K562 (cell line): ENCODE measurements around the gene DHX40. TPM values are rescaled to one million over a fixed set of nuclear protein-coding genes. Genes with fewer than 3 reads are reported as not detected.

Source experiments
- HDAC1 ChIP-seq, 2 experiments: fragments of 450-650 bp; IDR thresholded peaks; 2 replicates each; pipeline ENCODE4 v1.6.1; 2016 to 2017; ENCODE audit warnings: inconsistent platforms in 1 of 2, mild to moderate bottlenecking in 1 of 2, moderate library complexity in 1 of 2
- KDM4B ChIP-seq, 2 experiments: fragments of 450-650 bp in 1 of 2; sonication (generic) in 1 of 2; IDR thresholded peaks; 2 replicates each; pipeline ENCODE4 v1.6.1; 2016 to 2017; ENCODE audit warnings: borderline replicate concordance in 2 of 2, antibody characterized with exemption in 1 of 2, low read depth in 1 of 2, mild to moderate bottlenecking in 1 of 2
- KLF6 ChIP-seq: fragments of 250-450 bp; sonication (Bioruptor Pico); IDR thresholded peaks from 2 replicates; pipeline ENCODE4 v1.4.0; 2020; ENCODE audit warnings: mild to moderate bottlenecking, moderate library complexity, borderline replicate concordance
- POLR3A ChIP-seq: IDR thresholded peaks from 2 replicates; pipeline ENCODE4 v1.6.1; 2011; ENCODE audit warnings: borderline replicate concordance, mild to moderate bottlenecking, moderate library complexity; ENCODE audit not compliant: insufficient read length, insufficient read depth; ENCODE audit errors: extremely low read depth
- RBM34 ChIP-seq: fragments of 200-400 bp; formaldehyde crosslinking; IDR thresholded peaks from 2 replicates; pipeline ENCODE4 v1.6.1; 2018; ENCODE audit warnings: low read length, borderline replicate concordance; ENCODE audit not compliant: insufficient read depth
- ZNF212 ChIP-seq: fragments of 450-650 bp; formaldehyde crosslinking; IDR thresholded peaks from 2 replicates; pipeline ENCODE4 v1.4.0; 2020; ENCODE audit warnings: mild to moderate bottlenecking
- ZNF347 ChIP-seq: fragments of 450-650 bp; formaldehyde crosslinking; IDR thresholded peaks from 2 replicates; pipeline ENCODE4 v1.4.0; 2020; ENCODE audit warnings: low read depth, mild to moderate bottlenecking, moderate library complexity
- ZNF717 ChIP-seq: fragments of 250-450 bp; sonication (Bioruptor Pico); IDR thresholded peaks from 2 replicates; pipeline ENCODE4 v1.5.0; 2021
- polyA plus RNA-seq, 8 experiments: library from polyadenylated mRNA; depleted of rRNA in 4 of 8; stranded (reverse) in 5 of 8; unstranded in 3 of 8; fragments of >200 nt; fragmentation: Nextera tagmentation in 2 of 8; fragmentation: Illumina TruSeq in 1 of 8; extraction: Ambion mirVana in 2 of 8; extraction: Trizol in 1 of 8; gene quantifications; 2 replicates each; pipeline versions ENCODE4 v1.2.1 to v1.2.3, GENCODE V29; 2011 to 2014; ENCODE audit warnings: inconsistent platforms in 1 of 8, missing spikeins in 1 of 8
- total RNA-seq, 7 experiments: library from RNA; depleted of rRNA in 6 of 7; stranded (reverse); fragments of >200 nt in 6 of 7; fragmentation: Illumina TruSeq in 2 of 7; extraction: Trizol in 2 of 7; gene quantifications; 2 replicates each; pipeline versions ENCODE4 v1.2.1 to v1.2.3, GENCODE V29; 2011 to 2021; ENCODE audit warnings: low replicate concordance in 1 of 7
- TF ChIP-seq, protein P1 (sequence below): fragments of 450-650 bp; formaldehyde crosslinking; IDR thresholded peaks from 2 replicates; pipeline ENCODE4 v1.4.0; 2020; ENCODE audit warnings: mild to moderate bottlenecking, moderate library complexity
- TF ChIP-seq, protein P2 (sequence below): fragments of 250-450 bp; sonication (Bioruptor Pico); IDR thresholded peaks from 2 replicates; pipeline ENCODE4 v1.8.0; 2021; ENCODE audit warnings: moderate library complexity, mild to moderate bottlenecking, inconsistent platforms
- TF ChIP-seq, protein P3 (sequence below): fragments of 200-800 bp; sonication (Bioruptor generic); IDR thresholded peaks from 2 replicates; pipeline ENCODE4 v1.6.1; 2016; ENCODE audit warnings: missing genetic modification characterization, missing compliant biosample characterization
- TF ChIP-seq, protein P4 (sequence below): fragments of 250-450 bp; sonication (Bioruptor Pico); IDR thresholded peaks from 2 replicates; pipeline ENCODE4 v1.8.0; 2022; ENCODE audit warnings: moderate library complexity, mild to moderate bottlenecking, inconsistent platforms
- TF ChIP-seq, protein P5 (sequence below), 2 experiments: IDR thresholded peaks in 1 of 2; conservative IDR thresholded peaks in 1 of 2; 2 replicates each; pipeline ENCODE4 v1.6.1; 2016; ENCODE audit warnings: low read depth in 2 of 2, mild to moderate bottlenecking in 1 of 2, missing compliant biosample characterization in 1 of 2, missing genetic modification characterization in 1 of 2, moderate library complexity in 1 of 2

Gene DHX40
- total and polyA plus RNA-seq, 9 of the 15 experiments (the other 6 are each of a cell fraction or from before 2014, with no cell fraction given), result 7.2 to 38.6 (median 18.7) TPM

DNA sequence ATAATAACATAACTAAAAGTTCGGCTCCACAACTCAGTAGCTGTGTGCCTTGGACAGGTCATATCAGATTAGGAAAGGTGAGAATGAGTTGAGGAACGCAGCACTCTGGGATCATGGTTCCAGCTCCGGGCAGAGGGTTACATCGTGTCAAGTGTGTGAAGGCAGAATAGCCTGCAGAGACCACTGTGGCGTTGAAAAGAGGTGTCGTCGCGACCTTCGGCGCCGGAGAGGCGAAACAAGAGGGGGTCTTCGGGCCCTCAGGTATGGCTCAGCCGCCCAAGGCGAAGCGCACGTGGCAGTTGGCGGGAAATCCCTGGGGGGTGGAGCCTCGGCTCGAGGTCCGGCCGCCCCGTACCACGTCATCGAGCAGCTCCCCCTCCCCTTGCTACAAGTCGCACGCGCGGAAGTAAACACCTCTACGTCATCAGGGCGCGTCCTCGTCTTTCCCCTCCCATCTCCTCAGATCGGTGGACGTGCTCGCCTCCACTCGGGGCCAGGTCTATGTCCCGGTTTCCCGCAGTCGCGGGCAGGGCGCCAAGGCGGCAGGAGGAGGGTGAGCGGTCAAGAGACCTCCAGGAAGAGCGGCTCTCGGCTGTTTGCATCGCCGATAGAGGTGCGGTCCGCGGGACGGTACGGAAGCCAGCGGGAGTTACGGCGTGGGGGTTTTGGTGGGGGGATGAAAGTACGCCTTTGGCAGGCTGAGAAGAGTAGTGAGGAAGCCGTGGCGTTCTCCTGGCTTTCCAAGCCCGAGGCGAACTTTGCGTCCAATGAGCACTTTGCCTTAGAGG, at the start of gene DHX40 (continued):
- TF ChIP-seq, protein P1, sequence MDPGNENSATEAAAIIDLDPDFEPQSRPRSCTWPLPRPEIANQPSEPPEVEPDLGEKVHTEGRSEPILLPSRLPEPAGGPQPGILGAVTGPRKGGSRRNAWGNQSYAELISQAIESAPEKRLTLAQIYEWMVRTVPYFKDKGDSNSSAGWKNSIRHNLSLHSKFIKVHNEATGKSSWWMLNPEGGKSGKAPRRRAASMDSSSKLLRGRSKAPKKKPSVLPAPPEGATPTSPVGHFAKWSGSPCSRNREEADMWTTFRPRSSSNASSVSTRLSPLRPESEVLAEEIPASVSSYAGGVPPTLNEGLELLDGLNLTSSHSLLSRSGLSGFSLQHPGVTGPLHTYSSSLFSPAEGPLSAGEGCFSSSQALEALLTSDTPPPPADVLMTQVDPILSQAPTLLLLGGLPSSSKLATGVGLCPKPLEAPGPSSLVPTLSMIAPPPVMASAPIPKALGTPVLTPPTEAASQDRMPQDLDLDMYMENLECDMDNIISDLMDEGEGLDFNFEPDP, result peak; percentile 94
- TF ChIP-seq ZNF212 (CRISPR knock-in tag) (no peak), HDAC1 (IDR thresholded peaks at IDR 0.05) (peak; percentile 55 to 97), ZNF717 (CRISPR knock-in tag) (no peak), KLF6 (CRISPR knock-in tag) (peak; percentile 92), KDM4B (IDR thresholded peaks at IDR 0.05; ENCODE audit: borderline replicate concordance in 2 of 2, low read depth in 1 of 2) (peak in 1 of 2 experiments; percentile 81; a peak in 1 of 4 replicates), ZNF347 (CRISPR knock-in tag) (no peak), POLR3A (no peak), RBM34 (no peak)
- TF ChIP-seq, protein P2, sequence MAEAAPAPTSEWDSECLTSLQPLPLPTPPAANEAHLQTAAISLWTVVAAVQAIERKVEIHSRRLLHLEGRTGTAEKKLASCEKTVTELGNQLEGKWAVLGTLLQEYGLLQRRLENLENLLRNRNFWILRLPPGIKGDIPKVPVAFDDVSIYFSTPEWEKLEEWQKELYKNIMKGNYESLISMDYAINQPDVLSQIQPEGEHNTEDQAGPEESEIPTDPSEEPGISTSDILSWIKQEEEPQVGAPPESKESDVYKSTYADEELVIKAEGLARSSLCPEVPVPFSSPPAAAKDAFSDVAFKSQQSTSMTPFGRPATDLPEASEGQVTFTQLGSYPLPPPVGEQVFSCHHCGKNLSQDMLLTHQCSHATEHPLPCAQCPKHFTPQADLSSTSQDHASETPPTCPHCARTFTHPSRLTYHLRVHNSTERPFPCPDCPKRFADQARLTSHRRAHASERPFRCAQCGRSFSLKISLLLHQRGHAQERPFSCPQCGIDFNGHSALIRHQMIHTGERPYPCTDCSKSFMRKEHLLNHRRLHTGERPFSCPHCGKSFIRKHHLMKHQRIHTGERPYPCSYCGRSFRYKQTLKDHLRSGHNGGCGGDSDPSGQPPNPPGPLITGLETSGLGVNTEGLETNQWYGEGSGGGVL (CRISPR knock-in tag), result peak; percentile 64; the same call in 1 of the 2 replicates
- TF ChIP-seq, protein P3, sequence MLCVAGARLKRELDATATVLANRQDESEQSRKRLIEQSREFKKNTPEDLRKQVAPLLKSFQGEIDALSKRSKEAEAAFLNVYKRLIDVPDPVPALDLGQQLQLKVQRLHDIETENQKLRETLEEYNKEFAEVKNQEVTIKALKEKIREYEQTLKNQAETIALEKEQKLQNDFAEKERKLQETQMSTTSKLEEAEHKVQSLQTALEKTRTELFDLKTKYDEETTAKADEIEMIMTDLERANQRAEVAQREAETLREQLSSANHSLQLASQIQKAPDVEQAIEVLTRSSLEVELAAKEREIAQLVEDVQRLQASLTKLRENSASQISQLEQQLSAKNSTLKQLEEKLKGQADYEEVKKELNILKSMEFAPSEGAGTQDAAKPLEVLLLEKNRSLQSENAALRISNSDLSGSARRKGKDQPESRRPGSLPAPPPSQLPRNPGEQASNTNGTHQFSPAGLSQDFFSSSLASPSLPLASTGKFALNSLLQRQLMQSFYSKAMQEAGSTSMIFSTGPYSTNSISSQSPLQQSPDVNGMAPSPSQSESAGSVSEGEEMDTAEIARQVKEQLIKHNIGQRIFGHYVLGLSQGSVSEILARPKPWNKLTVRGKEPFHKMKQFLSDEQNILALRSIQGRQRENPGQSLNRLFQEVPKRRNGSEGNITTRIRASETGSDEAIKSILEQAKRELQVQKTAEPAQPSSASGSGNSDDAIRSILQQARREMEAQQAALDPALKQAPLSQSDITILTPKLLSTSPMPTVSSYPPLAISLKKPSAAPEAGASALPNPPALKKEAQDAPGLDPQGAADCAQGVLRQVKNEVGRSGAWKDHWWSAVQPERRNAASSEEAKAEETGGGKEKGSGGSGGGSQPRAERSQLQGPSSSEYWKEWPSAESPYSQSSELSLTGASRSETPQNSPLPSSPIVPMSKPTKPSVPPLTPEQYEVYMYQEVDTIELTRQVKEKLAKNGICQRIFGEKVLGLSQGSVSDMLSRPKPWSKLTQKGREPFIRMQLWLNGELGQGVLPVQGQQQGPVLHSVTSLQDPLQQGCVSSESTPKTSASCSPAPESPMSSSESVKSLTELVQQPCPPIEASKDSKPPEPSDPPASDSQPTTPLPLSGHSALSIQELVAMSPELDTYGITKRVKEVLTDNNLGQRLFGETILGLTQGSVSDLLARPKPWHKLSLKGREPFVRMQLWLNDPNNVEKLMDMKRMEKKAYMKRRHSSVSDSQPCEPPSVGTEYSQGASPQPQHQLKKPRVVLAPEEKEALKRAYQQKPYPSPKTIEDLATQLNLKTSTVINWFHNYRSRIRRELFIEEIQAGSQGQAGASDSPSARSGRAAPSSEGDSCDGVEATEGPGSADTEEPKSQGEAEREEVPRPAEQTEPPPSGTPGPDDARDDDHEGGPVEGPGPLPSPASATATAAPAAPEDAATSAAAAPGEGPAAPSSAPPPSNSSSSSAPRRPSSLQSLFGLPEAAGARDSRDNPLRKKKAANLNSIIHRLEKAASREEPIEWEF (CRISPR knock-in tag), result peak; percentile 93
- TF ChIP-seq, protein P4, sequence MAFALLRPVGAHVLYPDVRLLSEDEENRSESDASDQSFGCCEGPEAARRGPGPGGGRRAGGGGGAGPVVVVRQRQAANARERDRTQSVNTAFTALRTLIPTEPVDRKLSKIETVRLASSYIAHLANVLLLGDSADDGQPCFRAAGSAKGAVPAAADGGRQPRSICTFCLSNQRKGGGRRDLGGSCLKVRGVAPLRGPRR, result peak; percentile 97
- TF ChIP-seq, protein P5, sequence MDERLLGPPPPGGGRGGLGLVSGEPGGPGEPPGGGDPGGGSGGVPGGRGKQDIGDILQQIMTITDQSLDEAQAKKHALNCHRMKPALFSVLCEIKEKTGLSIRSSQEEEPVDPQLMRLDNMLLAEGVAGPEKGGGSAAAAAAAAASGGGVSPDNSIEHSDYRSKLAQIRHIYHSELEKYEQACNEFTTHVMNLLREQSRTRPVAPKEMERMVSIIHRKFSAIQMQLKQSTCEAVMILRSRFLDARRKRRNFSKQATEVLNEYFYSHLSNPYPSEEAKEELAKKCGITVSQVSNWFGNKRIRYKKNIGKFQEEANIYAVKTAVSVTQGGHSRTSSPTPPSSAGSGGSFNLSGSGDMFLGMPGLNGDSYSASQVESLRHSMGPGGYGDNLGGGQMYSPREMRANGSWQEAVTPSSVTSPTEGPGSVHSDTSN (CRISPR knock-in tag; IDR thresholded peaks at IDR 0.05; ENCODE audit: low read depth), result no peak
- TF ChIP-seq, protein P5 (tag; conservative IDR thresholded peaks at IDR 0.05; ENCODE audit: low read depth), result 0 out of 2 replicates have a peak, but pooled peaks have one; percentile 17
